Purkinje cell (primary cell): ENCODE measurements around the gene MPP3. TPM values are rescaled to one million over a fixed set of nuclear protein-coding genes. Genes with fewer than 3 reads are reported as not detected.

ENCODE experiments used
- polyA plus RNA-seq: library from polyadenylated mRNA; unstranded; fragments of >200 nt; fragmentation: Nextera tagmentation; gene quantifications from 2 replicates; pipeline ENCODE4 v1.2.1, GENCODE V29; 2014

Gene MPP3, protein sequence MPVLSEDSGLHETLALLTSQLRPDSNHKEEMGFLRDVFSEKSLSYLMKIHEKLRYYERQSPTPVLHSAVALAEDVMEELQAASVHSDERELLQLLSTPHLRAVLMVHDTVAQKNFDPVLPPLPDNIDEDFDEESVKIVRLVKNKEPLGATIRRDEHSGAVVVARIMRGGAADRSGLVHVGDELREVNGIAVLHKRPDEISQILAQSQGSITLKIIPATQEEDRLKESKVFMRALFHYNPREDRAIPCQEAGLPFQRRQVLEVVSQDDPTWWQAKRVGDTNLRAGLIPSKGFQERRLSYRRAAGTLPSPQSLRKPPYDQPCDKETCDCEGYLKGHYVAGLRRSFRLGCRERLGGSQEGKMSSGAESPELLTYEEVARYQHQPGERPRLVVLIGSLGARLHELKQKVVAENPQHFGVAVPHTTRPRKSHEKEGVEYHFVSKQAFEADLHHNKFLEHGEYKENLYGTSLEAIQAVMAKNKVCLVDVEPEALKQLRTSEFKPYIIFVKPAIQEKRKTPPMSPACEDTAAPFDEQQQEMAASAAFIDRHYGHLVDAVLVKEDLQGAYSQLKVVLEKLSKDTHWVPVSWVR
- 0.47 and 2.2 TPM in 2 replicates for polyA plus RNA-seq

GRCh38 chr17:43832976-43833829 lies at the start of gene MPP3:
MPP3 (minus strand) TSS chr17:43833146; CDS start chr17:43831906, 1,240 bp downstream.

GRCh38 chr17:43846963-43847371 lies 14.0 kb upstream of the MPP3 start, which contains the start of gene CD300LG:
CD300LG (plus strand) TSS chr17:43847176; CDS start chr17:43847217, 41 bp downstream.

DNA sequence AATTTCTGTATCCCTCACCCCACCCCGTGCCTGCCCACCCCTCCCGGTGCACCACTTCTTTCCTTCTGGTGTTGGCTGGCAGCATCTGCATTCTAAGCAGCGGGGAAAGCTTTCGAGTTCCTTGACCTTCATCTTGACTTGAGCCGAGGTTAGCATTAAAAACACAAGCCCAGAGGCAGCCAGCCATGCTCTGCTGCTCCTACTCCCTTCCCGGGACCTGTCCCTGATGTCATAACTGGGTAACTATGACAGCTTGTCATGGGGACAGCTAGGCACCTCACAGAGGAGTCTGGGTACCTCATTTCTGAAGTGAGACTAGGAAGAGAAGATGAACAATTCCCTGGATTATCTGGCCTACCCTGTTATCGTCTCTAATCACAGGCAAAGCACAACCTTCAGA lies 52.8 kb downstream of the MPP3 start, which contains the start of gene CFAP97D1:
Gene CFAP97D1 (plus strand): TSS at position 301 of the 400 bp plus-strand sequence. CDS start 28 bp downstream, at position 329.

GRCh38 chr17:43778337-43779144 lies 54.4 kb downstream of the MPP3 start, which contains the start of gene DUSP3:
DUSP3 (minus strand) TSS chr17:43778977; CDS start chr17:43778924, 53 bp downstream.

GRCh38 chr17:43758497-43759174 lies 74.3 kb downstream of the MPP3 start, which contains the start of gene SOST:
SOST (minus strand) TSS chr17:43758791; CDS start chr17:43758741, 50 bp downstream.

Other genes with a start within 250 kb of the MPP3 start
- not detected in 2 replicates for gene MEOX1, start 171.2 kb downstream of the MPP3 start, polyA plus RNA-seq
- not detected in 2 replicates for gene SOST, start 74.4 kb downstream of the MPP3 start, polyA plus RNA-seq
- gene DUSP3, start 54.2 kb downstream of the MPP3 start, polyA plus RNA-seq = 50.5 and 73.5 TPM in 2 replicates
- not detected in 2 replicates for gene CFAP97D1, start 52.7 kb downstream of the MPP3 start, polyA plus RNA-seq
- gene CD300LG, start 14.0 kb upstream of the MPP3 start, polyA plus RNA-seq = not detected in 2 replicates
- gene MPP2, start 74.4 kb upstream of the MPP3 start, polyA plus RNA-seq = 1.1 and 2.0 TPM in 2 replicates
- gene PPY, start 109.3 kb upstream of the MPP3 start, polyA plus RNA-seq = not detected in 2 replicates
- gene PYY, start 120.8 kb upstream of the MPP3 start, polyA plus RNA-seq = not detected in 2 replicates
- not detected in 2 replicates for gene NAGS, start 171.5 kb upstream of the MPP3 start, polyA plus RNA-seq
- 12.3 and 23.1 TPM in 2 replicates for gene TMEM101, start 181.8 kb upstream of the MPP3 start, polyA plus RNA-seq
- gene LSM12, start 233.5 kb upstream of the MPP3 start, polyA plus RNA-seq = 20.8 and 42.8 TPM in 2 replicates
- 57.5 and 128 TPM in 2 replicates for gene G6PC3, start 237.6 kb upstream of the MPP3 start, polyA plus RNA-seq